ENCODE results near the gene KCNQ5. TPM values are rescaled to one million over a fixed set of nuclear protein-coding genes. Genes with fewer than 3 reads are reported as not detected.

Gene KCNQ5
- total RNA-seq, 1 experiment from 2014 or later: 2.0 TPM

- TF ChIP-seq E2F4 (CRISPR knock-in tag; IDR thresholded peaks at IDR 0.05; ENCODE audit: borderline replicate concordance, low read depth) (no peak), ESRRA (CRISPR knock-in tag; IDR thresholded peaks at IDR 0.05; ENCODE audit: borderline replicate concordance) (no peak)
Observed at GRCh38 chr6:72769459-72770125, 147.7 kb downstream of the KCNQ5 start (continued).

- ChIA-PET POLR2A (no interaction called here), CTCF (no interaction called here)
- no peak overlapping the region for H3K27ac Mint-ChIP-seq
- H3K36me3 Mint-ChIP-seq: no peaks in the 10 kb centered on the region
- H3K4me3 Mint-ChIP-seq: no peak overlapping the region
- no peaks in the 10 kb centered on the region for H3K27me3 Mint-ChIP-seq (ENCODE audit: low read depth)
- H3K9me3 Mint-ChIP-seq: 0 out of 2 replicates have a peak, but pooled peaks cover 2% of the 10 kb centered on the region
- DNase-seq (ENCODE audit: low spot score) (no peak), ATAC-seq (no peak)
- TF ChIP-seq HMGXB4 (CRISPR knock-in tag; IDR thresholded peaks at IDR 0.05) (no peak), FOXP4 (CRISPR knock-in tag; IDR thresholded peaks at IDR 0.05) (no peak), TP53 (CRISPR knock-in tag; IDR thresholded peaks at IDR 0.05) (no peak), GTF2I (CRISPR knock-in tag; conservative IDR thresholded peaks at IDR 0.05) (no peak)
- no peaks in the 10 kb centered on the region for H3K4me1 Mint-ChIP-seq
Observed at GRCh38 chr6:72770959-72771358, 149.1 kb downstream of the KCNQ5 start.

- H3K27me3 Mint-ChIP-seq (ENCODE audit: low read depth): no peaks in the 10 kb centered on the region
- no peaks in the 10 kb centered on the region for H3K4me1 Mint-ChIP-seq
- no peak for ATAC-seq
- no peak overlapping the region for H3K4me3 Mint-ChIP-seq
- ChIA-PET CTCF (no interaction called here), POLR2A (no interaction called here)
- DNase-seq (ENCODE audit: low spot score): no peak
- no peaks in the 10 kb centered on the region for H3K36me3 Mint-ChIP-seq
- 0 out of 2 replicates have a peak, but pooled peaks cover 2% of the 10 kb centered on the region for H3K9me3 Mint-ChIP-seq
- no peak overlapping the region for H3K27ac Mint-ChIP-seq
- no peak for TF ChIP-seq USF1 (CRISPR knock-in tag; IDR thresholded peaks at IDR 0.05)
- TF ChIP-seq ZNF416 (CRISPR knock-in tag; IDR thresholded peaks at IDR 0.05): no peak
- no peak for TF ChIP-seq ZNF281 (CRISPR knock-in tag; IDR thresholded peaks at IDR 0.05)
- TF ChIP-seq GRHL2 (CRISPR knock-in tag; IDR thresholded peaks at IDR 0.05; ENCODE audit: insufficient replicate concordance, severe bottlenecking): no peak
- no peak for TF ChIP-seq CREB1 (CRISPR knock-in tag; IDR thresholded peaks at IDR 0.05)
- TF ChIP-seq ELF4 (CRISPR knock-in tag; IDR thresholded peaks at IDR 0.05; ENCODE audit: low read depth): no peak
- no peak for TF ChIP-seq NR3C1 (CRISPR knock-in tag; conservative IDR thresholded peaks at IDR 0.05; ENCODE audit: low read depth)
- no peak for TF ChIP-seq CREM (CRISPR knock-in tag; IDR thresholded peaks at IDR 0.05)
- no peak for TF ChIP-seq CTCF (IDR thresholded peaks at IDR 0.05)
- no peak for TF ChIP-seq JUN (CRISPR knock-in tag; IDR thresholded peaks at IDR 0.05)
- TF ChIP-seq PRDM15 (CRISPR knock-in tag; IDR thresholded peaks at IDR 0.05): no peak
Observed at GRCh38 chr6:72776456-72776855, 154.6 kb downstream of the KCNQ5 start.

All from WTC11 (cell line).